RWPE1 (cell line): ENCODE data around the gene MAPK9.

Source experiments
- CTCF ChIA-PET: fragments of 350-600 bp; sonication (Branson Sonifier 250); formaldehyde crosslinking; extraction: SDS; loops from one replicate; lab custom pipeline; 2021; lab: Yijun Ruan, JAX
- POLR2A ChIA-PET: fragments of 400-600 bp; formaldehyde crosslinking; extraction: SDS; loops from one replicate; lab custom pipeline; 2020; ENCODE audit warnings: antibody characterized with exemption; ENCODE audit not compliant: low non-redundant PET; lab: Yijun Ruan, JAX
- DNase-seq: peaks from one replicate; pipeline ENCODE4 v3.0.0; 2012; ENCODE audit warnings: low spot score
- H3K27ac ChIP-seq: fragments of 450-650 bp; 2 replicates; pipeline ENCODE4 v1.5.1; 2017
- CTCF ChIP-seq: fragments of 450-650 bp; conservative IDR thresholded peaks from 2 replicates; pipeline ENCODE4 v1.5.1; 2017; ENCODE audit warnings: low read depth, mild to moderate bottlenecking

The MAPK9 gene

GRCh38 chr5:180222056-180222455 is 69.8 kb downstream of the MAPK9 start:
- ChIA-PET CTCF (interaction anchor here (1.0 kb wide), 1 partner anchor 13 kb away, joined by 3 read pairs; the partner anchor contains the start of gene RASGEF1C), POLR2A (no interaction called here)
- DNase-seq = no peak
- H3K27ac ChIP-seq = no peak overlapping the region
- TF ChIP-seq CTCF = no peak

GRCh38 chr5:180217797-180218196 is 74.1 kb downstream of the MAPK9 start:
- DNase-seq = no peak
- CTCF ChIA-PET = no interaction called here
- TF ChIP-seq CTCF = no peak
- no peak overlapping the region for H3K27ac ChIP-seq
- POLR2A ChIA-PET = no interaction called here

- ChIA-PET POLR2A (no interaction called here), CTCF (no interaction called here)
- DNase-seq = no peak
- TF ChIP-seq CTCF = no peak
- H3K27ac ChIP-seq = no peak overlapping the region
Observed at GRCh38 chr5:180216646-180217171, 75.2 kb downstream of the MAPK9 start.

- POLR2A ChIA-PET = no interaction called here
- DNase-seq = no peak
- H3K27ac ChIP-seq = no peak overlapping the region
- CTCF ChIA-PET = no interaction called here
- TF ChIP-seq CTCF = no peak
Observed at GRCh38 chr5:180215783-180216630, 75.9 kb downstream of the MAPK9 start.

GRCh38 chr5:180214870-180215770 is 76.8 kb downstream of the MAPK9 start:
- no peak for TF ChIP-seq CTCF
- ChIA-PET CTCF (no interaction called here), POLR2A (no interaction called here)
- DNase-seq = no peak
- no peak overlapping the region for H3K27ac ChIP-seq

- no peak for DNase-seq
- H3K27ac ChIP-seq = no peak overlapping the region
- POLR2A ChIA-PET = no interaction called here
- CTCF ChIA-PET = interaction anchor here (1.4 kb wide), 1 partner anchor 77 kb away, joined by 3 read pairs; no protein-coding TSS in a partner anchor
- TF ChIP-seq CTCF = no peak
Observed at GRCh38 chr5:180213657-180214207, 78.2 kb downstream of the MAPK9 start.
